ENCODE data around the gene TWIST2.

GRCh38 chr2:238947243-238947760 is 99.4 kb downstream of the TWIST2 start:
- TF ChIP-seq CTCF (IDR thresholded peaks at IDR 0.05) (no peak), POLR2A (IDR thresholded peaks at IDR 0.05) (no peak)
